ENCODE results near the gene CYP4V2.

Gene CYP4V2

DNA sequence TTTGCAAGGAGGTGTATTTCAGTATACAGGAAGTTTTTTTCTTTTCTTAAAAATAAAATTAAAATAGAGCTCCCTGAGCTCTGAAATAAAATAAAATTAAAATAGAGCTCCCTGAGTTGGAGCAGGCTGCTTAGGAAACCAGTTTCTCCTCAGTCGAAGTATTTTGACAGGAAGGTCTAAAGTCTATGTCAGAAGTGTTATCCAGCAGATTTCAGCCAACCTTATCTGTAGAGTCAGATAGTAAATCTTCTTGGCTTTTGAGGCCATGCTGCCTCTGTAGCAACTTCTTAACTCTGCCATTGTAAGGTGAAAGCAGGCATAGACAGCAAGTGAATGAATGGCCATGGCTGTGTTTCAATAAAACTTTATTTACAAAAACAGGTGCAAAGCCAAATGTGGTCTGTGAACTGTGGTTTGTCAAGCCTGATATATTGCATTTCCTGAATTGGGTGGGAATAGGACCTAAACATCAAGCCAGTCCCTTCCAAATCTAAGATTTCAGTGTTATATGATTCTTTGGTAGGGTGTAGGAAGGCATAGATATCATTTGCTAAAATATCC is 26.4 kb downstream of the CYP4V2 start:
- ATAC-seq (ENCODE audit: low read depth) = no peak
- Histone ChIP-seq H3K4me1 (ENCODE audit: insufficient read depth, poor library complexity, severe bottlenecking) (no peaks in the 10 kb centered on the region), H3K27ac (ENCODE audit: poor library complexity, severe bottlenecking) (no peak overlapping the region), H3K36me3 (ENCODE audit: low read depth) (no peaks in the 10 kb centered on the region), H3K4me3 (ENCODE audit: severe bottlenecking) (no peak overlapping the region), H3K27me3 (ENCODE audit: insufficient read depth, poor library complexity, severe bottlenecking) (peaks cover 3% of the 10 kb centered on the region), H3K9me3 (ENCODE audit: severe bottlenecking) (no peaks in the 10 kb centered on the region)
- DNase-seq (ENCODE audit: low spot score) = no peak
- TF ChIP-seq, protein P1, sequence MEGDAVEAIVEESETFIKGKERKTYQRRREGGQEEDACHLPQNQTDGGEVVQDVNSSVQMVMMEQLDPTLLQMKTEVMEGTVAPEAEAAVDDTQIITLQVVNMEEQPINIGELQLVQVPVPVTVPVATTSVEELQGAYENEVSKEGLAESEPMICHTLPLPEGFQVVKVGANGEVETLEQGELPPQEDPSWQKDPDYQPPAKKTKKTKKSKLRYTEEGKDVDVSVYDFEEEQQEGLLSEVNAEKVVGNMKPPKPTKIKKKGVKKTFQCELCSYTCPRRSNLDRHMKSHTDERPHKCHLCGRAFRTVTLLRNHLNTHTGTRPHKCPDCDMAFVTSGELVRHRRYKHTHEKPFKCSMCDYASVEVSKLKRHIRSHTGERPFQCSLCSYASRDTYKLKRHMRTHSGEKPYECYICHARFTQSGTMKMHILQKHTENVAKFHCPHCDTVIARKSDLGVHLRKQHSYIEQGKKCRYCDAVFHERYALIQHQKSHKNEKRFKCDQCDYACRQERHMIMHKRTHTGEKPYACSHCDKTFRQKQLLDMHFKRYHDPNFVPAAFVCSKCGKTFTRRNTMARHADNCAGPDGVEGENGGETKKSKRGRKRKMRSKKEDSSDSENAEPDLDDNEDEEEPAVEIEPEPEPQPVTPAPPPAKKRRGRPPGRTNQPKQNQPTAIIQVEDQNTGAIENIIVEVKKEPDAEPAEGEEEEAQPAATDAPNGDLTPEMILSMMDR (IDR thresholded peaks at IDR 0.05; ENCODE audit: poor library complexity, severe bottlenecking) = no peak

DNA sequence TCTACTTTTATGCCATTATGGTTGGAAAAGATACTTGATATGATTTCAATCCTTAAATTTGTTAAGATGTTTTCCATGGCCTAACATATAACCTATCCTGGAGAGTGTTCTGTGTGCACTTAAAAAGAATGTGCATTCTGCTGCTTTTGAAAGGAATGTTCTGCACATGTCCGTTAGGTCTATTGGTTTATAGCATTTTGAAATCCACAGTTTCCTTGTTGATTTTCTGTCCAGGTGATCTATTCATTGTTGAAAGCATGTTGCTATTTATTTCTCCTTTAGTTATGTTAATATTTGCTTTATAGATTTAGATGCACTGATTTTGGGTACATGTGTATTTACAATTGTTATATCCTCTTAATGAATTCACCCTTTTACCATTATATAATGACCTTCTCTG is 30.3 kb downstream of the CYP4V2 start:
- no peaks in the 10 kb centered on the region for H3K9me3 ChIP-seq (ENCODE audit: severe bottlenecking)
- DNase-seq (ENCODE audit: low spot score) = no peak
- H3K27ac ChIP-seq (ENCODE audit: poor library complexity, severe bottlenecking) = no peak overlapping the region
- no peak for ATAC-seq (ENCODE audit: low read depth)
- no peak overlapping the region for H3K4me3 ChIP-seq (ENCODE audit: severe bottlenecking)
- H3K36me3 ChIP-seq (ENCODE audit: low read depth) = no peaks in the 10 kb centered on the region
- no peaks in the 10 kb centered on the region for H3K4me1 ChIP-seq (ENCODE audit: insufficient read depth, poor library complexity, severe bottlenecking)
- peaks cover 3% of the 10 kb centered on the region for H3K27me3 ChIP-seq (ENCODE audit: insufficient read depth, poor library complexity, severe bottlenecking)
- TF ChIP-seq, protein P1 (IDR thresholded peaks at IDR 0.05; ENCODE audit: poor library complexity, severe bottlenecking) = no peak

DNA sequence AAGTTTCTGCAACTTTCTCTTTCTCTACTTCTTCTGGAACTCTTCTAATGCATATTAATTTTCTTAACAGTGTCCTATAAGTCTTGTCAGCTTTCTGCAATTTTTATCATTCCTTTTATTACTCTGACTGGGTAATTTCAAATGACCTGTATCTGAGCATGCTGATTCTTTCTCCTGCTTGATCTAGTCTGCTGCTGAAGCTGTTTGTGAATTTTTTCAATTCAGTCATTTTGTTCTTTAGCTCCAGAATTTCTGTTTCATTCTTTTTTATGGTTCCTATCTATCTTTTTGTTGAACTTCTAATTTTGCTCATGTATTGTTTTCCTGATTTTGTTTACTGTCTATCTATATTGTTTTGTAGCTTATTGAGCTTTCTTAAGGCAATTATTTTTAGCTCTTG is 34.5 kb downstream of the CYP4V2 start:
- no peak for ATAC-seq (ENCODE audit: low read depth)
- H3K36me3 ChIP-seq (ENCODE audit: low read depth) = no peaks in the 10 kb centered on the region
- no peaks in the 10 kb centered on the region for H3K9me3 ChIP-seq (ENCODE audit: severe bottlenecking)
- H3K4me1 ChIP-seq (ENCODE audit: insufficient read depth, poor library complexity, severe bottlenecking) = no peaks in the 10 kb centered on the region
- H3K4me3 ChIP-seq (ENCODE audit: severe bottlenecking) = no peak overlapping the region
- H3K27ac ChIP-seq (ENCODE audit: poor library complexity, severe bottlenecking) = no peak overlapping the region
- H3K27me3 ChIP-seq (ENCODE audit: insufficient read depth, poor library complexity, severe bottlenecking) = peaks cover 3% of the 10 kb centered on the region
- TF ChIP-seq, protein P1 (IDR thresholded peaks at IDR 0.05; ENCODE audit: poor library complexity, severe bottlenecking) = no peak
- DNase-seq (ENCODE audit: low spot score) = no peak

DNA sequence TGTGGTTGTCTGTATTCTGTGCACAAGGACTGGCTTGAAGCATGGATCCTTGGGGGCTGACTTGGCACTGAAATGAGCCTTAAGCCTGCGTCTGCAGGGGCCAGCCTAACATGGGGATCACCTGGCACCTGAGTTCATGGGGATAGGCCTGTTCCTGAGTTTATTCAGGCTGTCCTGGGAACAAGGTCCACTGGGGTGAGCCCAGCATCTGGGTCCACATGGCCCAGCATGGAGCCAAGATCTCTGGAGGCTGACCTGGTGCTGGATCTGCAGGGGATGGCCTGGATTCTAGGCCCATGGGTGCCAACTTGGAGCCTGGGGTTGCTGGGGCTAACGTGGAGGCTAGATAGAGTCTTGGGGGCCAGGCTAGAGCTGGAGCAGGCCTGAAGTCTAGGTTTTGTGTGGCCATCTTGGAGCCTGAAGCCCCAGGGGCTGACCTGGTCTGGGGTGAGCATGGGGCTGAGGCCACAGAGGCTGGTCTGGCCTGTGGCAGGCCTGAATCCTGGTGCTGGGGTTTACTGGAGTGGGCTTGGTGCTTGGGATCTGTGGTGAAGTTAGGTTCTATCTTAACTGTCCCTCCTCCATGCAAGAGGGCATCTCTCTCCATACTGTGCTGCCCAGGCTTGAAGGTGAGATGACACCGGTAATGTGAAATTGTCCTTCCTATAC is 35.3 kb downstream of the CYP4V2 start:
- Histone ChIP-seq H3K4me3 (ENCODE audit: severe bottlenecking) (no peak overlapping the region), H3K9me3 (ENCODE audit: severe bottlenecking) (no peaks in the 10 kb centered on the region), H3K36me3 (ENCODE audit: low read depth) (no peaks in the 10 kb centered on the region), H3K27ac (ENCODE audit: poor library complexity, severe bottlenecking) (no peak overlapping the region), H3K27me3 (ENCODE audit: insufficient read depth, poor library complexity, severe bottlenecking) (peaks cover 3% of the 10 kb centered on the region), H3K4me1 (ENCODE audit: insufficient read depth, poor library complexity, severe bottlenecking) (no peaks in the 10 kb centered on the region)
- DNase-seq (ENCODE audit: low spot score) (no peak), ATAC-seq (ENCODE audit: low read depth) (no peak)
- TF ChIP-seq, protein P1 (IDR thresholded peaks at IDR 0.05; ENCODE audit: poor library complexity, severe bottlenecking) = no peak

DNA sequence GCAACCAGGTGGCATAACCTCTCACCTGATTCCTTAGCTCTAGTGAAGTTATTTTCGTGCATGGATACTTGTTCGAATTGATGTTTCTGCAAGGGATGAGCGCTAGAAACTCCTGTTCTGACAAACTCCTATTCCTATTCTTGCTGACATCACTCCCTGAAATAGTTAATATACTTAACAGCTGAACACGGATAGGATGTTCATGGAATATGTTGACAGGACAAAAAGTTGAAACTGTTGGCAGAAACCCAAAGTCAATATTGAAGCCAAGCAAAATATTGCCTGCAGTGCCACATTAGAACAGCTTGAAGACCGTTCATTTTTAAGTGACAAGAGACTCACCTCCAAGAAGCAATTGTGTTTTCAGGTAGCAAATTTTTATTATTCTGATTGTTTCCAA is 35.9 kb downstream of the CYP4V2 start, which contains the start of gene KLKB1:
TSS of gene KLKB1 (plus strand) at position 287 of the 400 bp plus-strand sequence. CDS start 689 bp downstream, outside the sequence.
- no peak within 1 kb of the TSS for H3K27ac ChIP-seq (ENCODE audit: poor library complexity, severe bottlenecking)
- no peaks in the 10 kb centered on the region for H3K4me1 ChIP-seq (ENCODE audit: insufficient read depth, poor library complexity, severe bottlenecking)
- no peaks in the 10 kb centered on the region for H3K27me3 ChIP-seq (ENCODE audit: insufficient read depth, poor library complexity, severe bottlenecking)
- DNase-seq (ENCODE audit: low spot score) (no peak), ATAC-seq (ENCODE audit: low read depth) (no peak)
- TF ChIP-seq, protein P1 (IDR thresholded peaks at IDR 0.05; ENCODE audit: poor library complexity, severe bottlenecking) = no peak
- H3K36me3 ChIP-seq (ENCODE audit: low read depth) = no peaks in the 10 kb centered on the region
- no peaks in the 10 kb centered on the region for H3K9me3 ChIP-seq (ENCODE audit: severe bottlenecking)
- H3K4me3 ChIP-seq (ENCODE audit: severe bottlenecking) = no peak within 1 kb of the TSS

Data from RWPE2 (cell line).